ENCODE data around the gene RNF31. TPM values are rescaled to one million over a fixed set of nuclear protein-coding genes. Genes with fewer than 3 reads are reported as not detected.

Gene RNF31
- total and polyA plus RNA-seq, 4 donors = 31.7 to 82.4 (median 61.4) TPM

DNA sequence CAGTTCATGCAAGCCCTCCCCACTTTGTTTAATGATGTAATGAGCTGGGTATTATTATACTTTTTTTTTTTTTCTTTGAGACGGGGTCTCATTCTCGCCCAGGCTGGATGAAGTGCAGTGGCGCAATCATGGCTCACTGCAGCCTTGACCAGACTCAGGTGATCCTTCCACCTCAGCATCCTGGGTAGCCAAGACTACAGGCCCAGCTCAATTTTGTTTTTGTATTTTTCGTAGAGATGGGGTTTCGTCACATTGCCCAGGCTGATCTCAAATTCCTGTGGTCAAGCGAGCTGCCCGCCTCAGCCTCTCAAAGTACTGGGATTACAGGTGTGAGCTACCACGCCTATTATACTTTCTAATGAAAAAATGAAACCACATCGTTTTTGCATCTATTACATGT lies 37.2 kb upstream of the RNF31 start:
- 64 to 65% methylated on average over 9 of the region's 9 CpGs for WGBS, 2 donors
- H3K9me3 ChIP-seq (ENCODE audit: control insufficient read depth in 4 of 4, insufficient read depth in 3 of 4, low read length in 3 of 4) = no peaks in the 10 kb centered on the region
- H3K4me1 ChIP-seq (ENCODE audit: control insufficient read depth in 5 of 5, insufficient read depth in 5 of 5, low read length in 5 of 5) = peaks cover 0 to 5% (median 2%) of the 10 kb centered on the region in 5 donors
- no peak for TF ChIP-seq CTCF (IDR thresholded peaks at IDR 0.05; ENCODE audit: control extremely low read depth, extremely low read depth)
- H3K36me3 ChIP-seq (ENCODE audit: control insufficient read depth in 4 of 4, insufficient read depth in 4 of 4, low read length in 4 of 4) = no peaks in the 10 kb centered on the region
- DNase-seq (no peak), ATAC-seq (ENCODE audit: insufficient read depth, low FRiP score) (no peak)
- H3K9ac ChIP-seq (ENCODE audit: insufficient read depth in 1 of 2, low read length in 2 of 2) = no peak overlapping the region
- no peak overlapping the region for H3K27ac ChIP-seq (ENCODE audit: low read depth in 1 of 2, low read length in 1 of 2)
- no peak overlapping the region for H3K4me3 ChIP-seq
- H3K27me3 ChIP-seq (ENCODE audit: control insufficient read depth in 3 of 3, insufficient read depth in 3 of 3, low read length in 2 of 3) = no peaks in the 10 kb centered on the region

DNA sequence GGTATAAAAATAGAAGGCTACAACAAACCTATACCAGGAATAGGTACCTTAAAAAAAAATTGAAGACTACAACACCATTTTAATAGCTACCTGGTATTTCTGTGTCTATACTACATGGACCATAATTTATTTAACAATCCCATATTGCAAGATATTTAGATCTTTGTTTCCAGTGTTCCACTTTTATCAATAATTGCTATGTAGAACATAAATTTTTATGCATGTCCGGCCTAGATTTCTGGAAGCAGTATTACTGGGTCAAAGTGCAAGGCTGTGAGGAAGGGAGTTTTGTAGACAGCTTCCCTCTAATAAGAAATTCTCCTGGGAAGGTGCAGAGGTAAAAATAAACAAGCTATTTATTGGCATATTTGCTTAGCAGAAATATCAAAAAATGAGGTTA lies 36.8 kb upstream of the RNF31 start:
- H3K9me3 ChIP-seq (ENCODE audit: control insufficient read depth in 4 of 4, insufficient read depth in 3 of 4, low read length in 3 of 4) = no peaks in the 10 kb centered on the region
- no peaks in the 10 kb centered on the region for H3K27me3 ChIP-seq (ENCODE audit: control insufficient read depth in 3 of 3, insufficient read depth in 3 of 3, low read length in 2 of 3)
- H3K27ac ChIP-seq (ENCODE audit: low read depth in 1 of 2, low read length in 1 of 2) = no peak overlapping the region
- H3K9ac ChIP-seq (ENCODE audit: insufficient read depth in 1 of 2, low read length in 2 of 2) = no peak overlapping the region
- no peaks in the 10 kb centered on the region for H3K36me3 ChIP-seq (ENCODE audit: control insufficient read depth in 4 of 4, insufficient read depth in 4 of 4, low read length in 4 of 4)
- DNase-seq = no peak
- no peak overlapping the region for H3K4me3 ChIP-seq
- 80 to 84% methylated on average over 1 of the region's 1 CpG for WGBS, 2 donors
- no peak for ATAC-seq (ENCODE audit: insufficient read depth, low FRiP score)
- TF ChIP-seq CTCF (IDR thresholded peaks at IDR 0.05; ENCODE audit: control extremely low read depth, extremely low read depth) = no peak
- peaks cover 0 to 8% (median 2%) of the 10 kb centered on the region in 5 donors for H3K4me1 ChIP-seq (ENCODE audit: control insufficient read depth in 5 of 5, insufficient read depth in 5 of 5, low read length in 5 of 5)

- TF ChIP-seq CTCF (IDR thresholded peaks at IDR 0.05; ENCODE audit: control extremely low read depth, extremely low read depth) = no peak
- peaks cover 0 to 18% (median 7%) of the 10 kb centered on the region in 5 donors for H3K4me1 ChIP-seq (ENCODE audit: control insufficient read depth in 5 of 5, insufficient read depth in 5 of 5, low read length in 5 of 5)
- no peaks in the 10 kb centered on the region for H3K9me3 ChIP-seq (ENCODE audit: control insufficient read depth in 4 of 4, insufficient read depth in 3 of 4, low read length in 3 of 4)
- ATAC-seq (ENCODE audit: insufficient read depth, low FRiP score) = no peak
- peak overlapping the region; percentile 97 to 98 for H3K27ac ChIP-seq (ENCODE audit: low read depth in 1 of 2, low read length in 1 of 2)
- H3K4me3 ChIP-seq = peak overlapping the region; percentile 55
- whole genome bisulfite sequencing, 2 donors = 18 to 20% methylated on average over 15 of the region's 15 CpGs
- no peaks in the 10 kb centered on the region for H3K27me3 ChIP-seq (ENCODE audit: control insufficient read depth in 3 of 3, insufficient read depth in 3 of 3, low read length in 2 of 3)
- DNase-seq = no peak
- peak overlapping the region; percentile 65 to 79 for H3K9ac ChIP-seq (ENCODE audit: insufficient read depth in 1 of 2, low read length in 2 of 2)
- peaks cover 3 to 9% (median 7%) of the 10 kb centered on the region in 4 donors for H3K36me3 ChIP-seq (ENCODE audit: control insufficient read depth in 4 of 4, insufficient read depth in 4 of 4, low read length in 4 of 4)
Observed at GRCh38 chr14:24113379-24113800, 33.9 kb upstream of the RNF31 start.

All from lung (tissue), 12 donors.